ENCODE results near the gene NR4A3. TPM values are rescaled to one million over a fixed set of nuclear protein-coding genes. Genes with fewer than 3 reads are reported as not detected.
A peak's percentile ranks its signal among the peaks of the same experiment; 100 is the strongest.

Gene NR4A3
- total and polyA plus RNA-seq, 2 experiments from 2014 or later = 2.4 to 2.9 TPM

DNA sequence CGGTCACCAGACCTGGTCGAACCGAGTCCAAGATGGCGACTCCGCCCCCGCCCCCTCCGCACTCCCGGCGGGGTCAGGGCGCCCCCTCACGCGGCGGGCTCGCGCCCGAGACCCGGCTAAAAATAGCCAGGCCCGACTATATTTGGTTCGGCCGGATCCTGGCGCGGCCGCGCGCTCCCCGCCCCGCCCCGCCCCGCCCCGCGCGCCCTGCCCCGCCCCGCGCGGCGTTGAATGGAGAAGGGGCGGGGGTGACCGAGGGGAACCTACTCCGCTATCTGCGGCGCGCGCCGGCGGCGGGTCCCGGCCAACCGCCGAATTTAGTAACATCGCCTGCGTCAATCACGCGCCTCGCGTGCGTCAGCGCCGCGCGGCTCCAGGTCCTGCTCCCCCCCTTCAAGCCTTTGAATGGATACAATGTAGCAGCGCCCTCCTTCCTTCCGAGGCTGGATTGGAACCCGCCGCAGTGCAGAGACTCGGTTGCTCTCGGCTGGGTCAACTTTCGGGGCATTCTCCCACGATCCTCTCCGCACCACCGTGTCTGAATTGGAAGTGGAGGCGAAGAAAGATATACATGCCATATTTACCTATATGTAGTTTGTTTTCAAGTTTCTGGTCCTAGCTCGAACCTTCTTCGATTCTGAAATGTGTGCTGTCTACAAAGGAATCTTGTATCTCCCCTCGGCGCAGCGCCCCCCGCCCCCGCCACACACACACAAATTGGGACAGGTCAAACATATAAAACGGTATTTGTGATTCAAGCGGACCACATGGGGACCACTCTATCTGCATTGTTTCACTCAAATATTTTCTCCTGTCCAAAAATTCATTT, 1.6 kb upstream of the NR4A3 start:
- peaks cover 16% of the 10 kb centered on the region for H3K79me2 ChIP-seq
- no peaks in the 10 kb centered on the region for H3K36me3 ChIP-seq (replicated peaks; ENCODE audit: insufficient read depth, low read depth)
- H3K9me3 ChIP-seq (ENCODE audit: low read depth) = no peaks in the 10 kb centered on the region
- peaks cover 31% of the 10 kb centered on the region for H3K4me1 ChIP-seq (ENCODE audit: insufficient read depth)
- peak overlapping the region; percentile 99 for H3K27ac ChIP-seq
- WGBS (ENCODE audit: low lambda C conversion rate, missing lambda C conversion rate) = under 1% methylated on average over 43 of the region's 81 CpGs
- peak overlapping the region; percentile 87 for H3K4me3 ChIP-seq
- peak; percentile 96 for DNase-seq (ENCODE audit: low spot score)
- TF ChIP-seq EZH2phosphoT487 (IDR thresholded peaks at IDR 0.05; ENCODE audit: low read depth, severe bottlenecking, unreplicated experiment) (no peak), EZH2 (IDR thresholded peaks at IDR 0.05; ENCODE audit: borderline replicate concordance) (no peak)
- TF ChIP-seq, protein P1, sequence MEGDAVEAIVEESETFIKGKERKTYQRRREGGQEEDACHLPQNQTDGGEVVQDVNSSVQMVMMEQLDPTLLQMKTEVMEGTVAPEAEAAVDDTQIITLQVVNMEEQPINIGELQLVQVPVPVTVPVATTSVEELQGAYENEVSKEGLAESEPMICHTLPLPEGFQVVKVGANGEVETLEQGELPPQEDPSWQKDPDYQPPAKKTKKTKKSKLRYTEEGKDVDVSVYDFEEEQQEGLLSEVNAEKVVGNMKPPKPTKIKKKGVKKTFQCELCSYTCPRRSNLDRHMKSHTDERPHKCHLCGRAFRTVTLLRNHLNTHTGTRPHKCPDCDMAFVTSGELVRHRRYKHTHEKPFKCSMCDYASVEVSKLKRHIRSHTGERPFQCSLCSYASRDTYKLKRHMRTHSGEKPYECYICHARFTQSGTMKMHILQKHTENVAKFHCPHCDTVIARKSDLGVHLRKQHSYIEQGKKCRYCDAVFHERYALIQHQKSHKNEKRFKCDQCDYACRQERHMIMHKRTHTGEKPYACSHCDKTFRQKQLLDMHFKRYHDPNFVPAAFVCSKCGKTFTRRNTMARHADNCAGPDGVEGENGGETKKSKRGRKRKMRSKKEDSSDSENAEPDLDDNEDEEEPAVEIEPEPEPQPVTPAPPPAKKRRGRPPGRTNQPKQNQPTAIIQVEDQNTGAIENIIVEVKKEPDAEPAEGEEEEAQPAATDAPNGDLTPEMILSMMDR (IDR thresholded peaks at IDR 0.05; ENCODE audit: poor library complexity) = no peak
- H3K4me2 ChIP-seq = peak overlapping the region; percentile 94
- peak overlapping the region; percentile 87 for H2AFZ ChIP-seq
- H3K9me2 ChIP-seq (replicated peaks; ENCODE audit: insufficient read depth) = no peaks in the 10 kb centered on the region
- no peaks in the 10 kb centered on the region for H4K20me1 ChIP-seq (ENCODE audit: insufficient read depth, poor library complexity, severe bottlenecking)
- peaks cover 24% of the 10 kb centered on the region for H3K27me3 ChIP-seq

DNA sequence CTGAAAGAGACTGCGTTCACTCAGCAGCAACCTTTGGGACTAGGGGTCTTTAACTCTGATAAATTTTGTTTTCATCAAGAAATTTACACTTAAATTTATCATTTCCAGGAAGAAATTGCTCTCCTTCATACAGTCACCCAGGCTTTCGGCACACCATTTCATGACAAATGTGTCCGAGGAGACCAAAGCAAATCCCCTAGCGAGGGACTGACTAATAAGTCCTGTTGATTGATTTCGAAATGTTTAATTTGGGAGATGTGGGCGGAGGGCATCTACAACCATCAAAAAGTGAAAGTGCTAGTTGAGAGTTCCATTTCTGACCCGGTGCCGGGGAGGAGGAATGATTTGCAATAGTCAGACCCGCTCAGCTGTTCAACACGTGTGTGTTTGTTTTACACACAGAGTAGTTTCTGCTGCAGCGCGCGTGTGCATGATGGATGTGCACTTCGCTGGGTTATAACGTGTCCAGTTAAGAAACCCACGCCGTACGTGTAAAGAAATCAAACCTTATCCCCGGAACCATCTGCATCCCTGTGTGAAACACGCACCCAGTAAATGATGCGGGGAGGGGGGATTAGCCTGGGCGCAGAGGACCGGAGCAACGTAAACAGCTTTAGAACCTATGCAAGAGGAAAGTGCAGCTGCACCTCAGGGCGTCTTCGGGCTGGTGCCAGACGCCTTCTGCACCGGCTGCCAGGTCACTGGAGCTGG, 845 bp upstream of the NR4A3 start:
- peak overlapping the region; percentile 77 for H2AFZ ChIP-seq
- no peaks in the 10 kb centered on the region for H3K9me3 ChIP-seq (ENCODE audit: low read depth)
- TF ChIP-seq, protein P1 (IDR thresholded peaks at IDR 0.05; ENCODE audit: poor library complexity) = no peak
- TF ChIP-seq EZH2phosphoT487 (IDR thresholded peaks at IDR 0.05; ENCODE audit: low read depth, severe bottlenecking, unreplicated experiment) (no peak), EZH2 (IDR thresholded peaks at IDR 0.05; ENCODE audit: borderline replicate concordance) (peak; percentile 42)
- H3K27ac ChIP-seq = peak overlapping the region; percentile 88
- peak overlapping the region; percentile 94 for H3K4me2 ChIP-seq
- no peaks in the 10 kb centered on the region for H3K36me3 ChIP-seq (replicated peaks; ENCODE audit: insufficient read depth, low read depth)
- peaks cover 32% of the 10 kb centered on the region for H3K4me1 ChIP-seq (ENCODE audit: insufficient read depth)
- peaks cover 13% of the 10 kb centered on the region for H3K79me2 ChIP-seq
- peak; percentile 73 for DNase-seq (ENCODE audit: low spot score)
- no peaks in the 10 kb centered on the region for H3K9me2 ChIP-seq (replicated peaks; ENCODE audit: insufficient read depth)
- H3K4me3 ChIP-seq = peak overlapping the region; percentile 87
- 2% methylated on average over 28 of the region's 28 CpGs for WGBS (ENCODE audit: low lambda C conversion rate, missing lambda C conversion rate)
- H4K20me1 ChIP-seq (ENCODE audit: insufficient read depth, poor library complexity, severe bottlenecking) = no peaks in the 10 kb centered on the region
- H3K27me3 ChIP-seq = peaks cover 32% of the 10 kb centered on the region

DNA sequence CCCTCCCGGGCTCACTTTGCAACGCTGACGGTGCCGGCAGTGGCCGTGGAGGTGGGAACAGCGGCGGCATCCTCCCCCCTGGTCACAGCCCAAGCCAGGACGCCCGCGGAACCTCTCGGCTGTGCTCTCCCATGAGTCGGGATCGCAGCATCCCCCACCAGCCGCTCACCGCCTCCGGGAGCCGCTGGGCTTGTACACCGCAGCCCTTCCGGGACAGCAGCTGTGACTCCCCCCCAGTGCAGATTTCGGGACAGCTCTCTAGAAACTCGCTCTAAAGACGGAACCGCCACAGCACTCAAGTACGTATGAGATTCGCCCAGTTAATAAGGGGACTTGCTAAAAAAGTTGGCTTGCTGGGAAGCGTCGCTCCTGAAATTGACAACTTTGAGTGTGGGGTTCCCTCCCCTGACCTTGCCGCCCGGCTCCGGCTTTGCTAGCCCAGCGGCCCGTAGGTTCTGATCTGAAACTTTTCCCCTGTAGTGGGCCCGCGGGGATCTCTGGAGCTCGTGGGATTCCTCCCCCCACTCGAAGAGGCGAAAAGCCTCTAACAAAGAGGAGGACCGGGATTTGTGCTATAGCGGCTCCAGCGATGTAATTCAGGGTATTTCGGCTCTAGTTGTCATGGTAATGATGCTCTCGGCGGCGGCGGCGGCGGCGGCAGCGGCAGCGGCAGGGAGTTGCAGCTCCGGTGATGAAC, 572 bp downstream of the NR4A3 start:
- WGBS (ENCODE audit: low lambda C conversion rate, missing lambda C conversion rate) = 1% methylated on average over 49 of the region's 51 CpGs
- peak overlapping the region; percentile 87 for H3K4me3 ChIP-seq
- TF ChIP-seq, protein P1 (IDR thresholded peaks at IDR 0.05; ENCODE audit: poor library complexity) = no peak
- TF ChIP-seq EZH2 (IDR thresholded peaks at IDR 0.05; ENCODE audit: borderline replicate concordance) = peak; percentile 68
- no peak for TF ChIP-seq EZH2phosphoT487 (IDR thresholded peaks at IDR 0.05; ENCODE audit: low read depth, severe bottlenecking, unreplicated experiment)
- H3K9me2 ChIP-seq (replicated peaks; ENCODE audit: insufficient read depth) = no peaks in the 10 kb centered on the region
- H3K27ac ChIP-seq = peak overlapping the region; percentile 89
- H3K27me3 ChIP-seq = peaks cover 46% of the 10 kb centered on the region
- peaks cover 32% of the 10 kb centered on the region for H3K4me1 ChIP-seq (ENCODE audit: insufficient read depth)
- H4K20me1 ChIP-seq (ENCODE audit: insufficient read depth, poor library complexity, severe bottlenecking) = no peaks in the 10 kb centered on the region
- peaks cover 9% of the 10 kb centered on the region for H3K79me2 ChIP-seq
- DNase-seq (ENCODE audit: low spot score) = peak; percentile 59
- H3K4me2 ChIP-seq = peak overlapping the region; percentile 94
- peak overlapping the region; percentile 71 for H2AFZ ChIP-seq
- no peaks in the 10 kb centered on the region for H3K9me3 ChIP-seq (ENCODE audit: low read depth)
- no peaks in the 10 kb centered on the region for H3K36me3 ChIP-seq (replicated peaks; ENCODE audit: insufficient read depth, low read depth)

Data from hepatocyte (in vitro differentiated cells).